Tracheal epithelial cell (primary cell): ENCODE results near the gene BARX1. TPM values are rescaled to one million over a fixed set of nuclear protein-coding genes. Genes with fewer than 3 reads are reported as not detected.

Source experiments
- total RNA-seq: library from RNA; depleted of rRNA; stranded (reverse); fragments of >200 nt; gene quantifications from 2 replicates; pipeline ENCODE4 v1.2.1, GENCODE V29; 2014

BARX1 gene, protein sequence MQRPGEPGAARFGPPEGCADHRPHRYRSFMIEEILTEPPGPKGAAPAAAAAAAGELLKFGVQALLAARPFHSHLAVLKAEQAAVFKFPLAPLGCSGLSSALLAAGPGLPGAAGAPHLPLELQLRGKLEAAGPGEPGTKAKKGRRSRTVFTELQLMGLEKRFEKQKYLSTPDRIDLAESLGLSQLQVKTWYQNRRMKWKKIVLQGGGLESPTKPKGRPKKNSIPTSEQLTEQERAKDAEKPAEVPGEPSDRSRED
- total RNA-seq: under 0.01 TPM in 1 of 2 replicates, not detected in the other

DNA sequence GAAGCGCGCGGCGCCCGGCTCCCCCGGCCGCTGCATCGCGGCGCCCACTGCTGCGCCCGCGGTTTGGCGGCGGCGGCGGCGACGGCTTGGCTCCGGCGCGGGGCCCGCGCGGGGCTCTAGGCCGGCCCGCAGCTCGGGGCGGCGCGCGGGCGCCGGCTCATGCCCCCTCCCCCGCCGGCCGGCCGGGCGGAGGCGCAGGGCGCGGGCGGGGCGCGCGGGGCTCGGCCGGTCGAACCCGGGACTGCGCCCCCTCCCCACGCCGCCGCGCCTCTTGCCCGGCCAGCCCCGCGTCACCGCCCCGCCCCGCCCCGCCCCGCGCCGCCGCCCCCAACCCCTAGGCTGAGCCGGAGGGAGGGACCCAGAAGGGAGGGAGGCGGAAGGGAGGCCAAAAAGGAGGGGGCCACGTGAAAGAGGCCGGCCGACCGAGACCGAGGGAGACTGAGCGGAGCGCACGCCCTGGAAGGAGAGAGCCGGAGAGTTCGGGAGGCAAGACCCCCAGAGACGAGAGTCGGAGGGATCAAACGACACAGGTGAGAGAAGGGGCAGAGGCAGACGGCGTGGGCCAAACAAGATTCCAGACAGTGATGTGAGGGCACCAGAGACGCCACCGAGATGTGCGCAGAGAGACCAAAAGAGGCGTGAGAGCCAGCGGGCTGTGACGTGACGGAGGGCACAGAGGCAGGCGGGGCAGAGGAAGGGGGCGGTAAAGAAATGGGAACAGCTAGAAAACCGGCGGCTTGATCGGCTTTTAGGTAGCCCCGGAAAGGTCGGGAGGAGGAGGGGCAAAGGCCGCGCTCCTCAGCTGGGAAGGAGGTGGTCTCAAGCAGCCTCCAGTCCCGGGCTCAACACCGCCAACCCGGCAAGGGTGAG, at the start of gene BARX1:
BARX1 (minus strand) TSS at position 245 of the 870 bp plus-strand sequence; CDS start at position 36, 209 bp downstream.

Other genes starting within 250 kb of the BARX1 start
- 5.3 and 6.4 TPM in 2 replicates for gene PTPDC1, start 129.1 kb upstream of the BARX1 start, total RNA-seq